ENCODE measurements around the gene GPR39.

GRCh38 chr2:132564065-132564464 lies 147.5 kb downstream of the GPR39 start:
- TF ChIP-seq, protein P1, sequence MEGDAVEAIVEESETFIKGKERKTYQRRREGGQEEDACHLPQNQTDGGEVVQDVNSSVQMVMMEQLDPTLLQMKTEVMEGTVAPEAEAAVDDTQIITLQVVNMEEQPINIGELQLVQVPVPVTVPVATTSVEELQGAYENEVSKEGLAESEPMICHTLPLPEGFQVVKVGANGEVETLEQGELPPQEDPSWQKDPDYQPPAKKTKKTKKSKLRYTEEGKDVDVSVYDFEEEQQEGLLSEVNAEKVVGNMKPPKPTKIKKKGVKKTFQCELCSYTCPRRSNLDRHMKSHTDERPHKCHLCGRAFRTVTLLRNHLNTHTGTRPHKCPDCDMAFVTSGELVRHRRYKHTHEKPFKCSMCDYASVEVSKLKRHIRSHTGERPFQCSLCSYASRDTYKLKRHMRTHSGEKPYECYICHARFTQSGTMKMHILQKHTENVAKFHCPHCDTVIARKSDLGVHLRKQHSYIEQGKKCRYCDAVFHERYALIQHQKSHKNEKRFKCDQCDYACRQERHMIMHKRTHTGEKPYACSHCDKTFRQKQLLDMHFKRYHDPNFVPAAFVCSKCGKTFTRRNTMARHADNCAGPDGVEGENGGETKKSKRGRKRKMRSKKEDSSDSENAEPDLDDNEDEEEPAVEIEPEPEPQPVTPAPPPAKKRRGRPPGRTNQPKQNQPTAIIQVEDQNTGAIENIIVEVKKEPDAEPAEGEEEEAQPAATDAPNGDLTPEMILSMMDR (IDR thresholded peaks at IDR 0.05; ENCODE audit: insufficient read depth, low read length, poor library complexity, severe bottlenecking) = no peak
- no peak for TF ChIP-seq EZH2phosphoT487 (conservative IDR thresholded peaks at IDR 0.05; ENCODE audit: low read length)
